T-cell (primary cell): ENCODE results near the gene CNTNAP4. TPM values are rescaled to one million over a fixed set of nuclear protein-coding genes. Genes with fewer than 3 reads are reported as not detected.

Experiments
- ATAC-seq, 4 experiments: fragments of 200-7000 bp in 3 of 4; fragments of 150-1000 bp in 1 of 4; cut with Tn5 transposase; replicated peaks in 1 of 4; 1 replicate in 3 of 4; 2 replicates in 1 of 4; pipeline ENCODE4 v1.10.0; 2021; ENCODE audit warnings: moderate library complexity in 3 of 4, mild to moderate bottlenecking in 2 of 4, moderate number of reproducible peaks in 1 of 4
- CTCF ChIA-PET, 2 donors: fragments of 300-600 bp; sonication (Branson Sonifier 250); formaldehyde crosslinking; loops; one replicate each; lab custom pipeline; 2022; ENCODE audit warnings: antibody characterized with exemption in 2 of 2; lab: Charles Lee
- POLR2A ChIA-PET, 2 donors: fragments of 300-600 bp; sonication (Branson Sonifier 250); formaldehyde crosslinking; loops; one replicate each; lab custom pipeline; 2022; ENCODE audit warnings: antibody characterized with exemption in 2 of 2; lab: Charles Lee
- DNase-seq, 35 experiments: peaks; one replicate each; pipeline versions ENCODE4 v3.0.0 to v3.0.0-alpha.2; 2013 to 2023
- H3K27ac ChIP-seq: one replicate; pipeline ENCODE4 v1.5.1; 2013; ENCODE audit warnings: low read length
- H3K27me3 ChIP-seq, 2 experiments: replicated peaks in 1 of 2; 1 replicate in 1 of 2; 2 replicates in 1 of 2; pipeline versions ENCODE4 v1.6.1 to v1.7.0; 2013; ENCODE audit warnings: low read length in 1 of 2, mixed read lengths in 1 of 2; ENCODE audit not compliant: control insufficient read depth in 2 of 2, insufficient read depth in 2 of 2; ENCODE audit errors: extremely low read depth in 1 of 2
- H3K36me3 ChIP-seq, 2 donors: 1 replicate in 1 of 2; 2 replicates in 1 of 2; pipeline versions ENCODE4 v1.6.1 to v1.7.0; 2013; ENCODE audit warnings: low read length in 1 of 2; ENCODE audit not compliant: control insufficient read depth in 2 of 2, insufficient read depth in 1 of 2; ENCODE audit errors: extremely low read depth in 1 of 2
- H3K4me1 ChIP-seq, 2 experiments: 1 replicate in 1 of 2; 2 replicates in 1 of 2; pipeline versions ENCODE4 v1.6.1 to v1.7.0; 2013; ENCODE audit warnings: low read length in 2 of 2, mixed read lengths in 1 of 2; ENCODE audit not compliant: insufficient read depth in 2 of 2, control insufficient read depth in 1 of 2; ENCODE audit errors: extremely low read depth in 1 of 2
- H3K4me3 ChIP-seq, 2 donors: 1 replicate in 1 of 2; 2 replicates in 1 of 2; pipeline versions ENCODE4 v1.5.1 to v1.7.0; 2013; ENCODE audit warnings: mild to moderate bottlenecking in 2 of 2, low read length in 1 of 2, moderate library complexity in 1 of 2; ENCODE audit not compliant: control insufficient read depth in 1 of 2; ENCODE audit errors: extremely low read depth in 1 of 2
- H3K9me3 ChIP-seq: 2 replicates; pipeline ENCODE4 v1.7.0; 2013
- H3K27ac Mint-ChIP-seq, 2 donors: one replicate each; pipeline ENCODE4 v1.8.0; 2020 to 2021; ENCODE audit warnings: mild to moderate bottlenecking in 2 of 2, mixed read lengths in 2 of 2
- H3K27me3 Mint-ChIP-seq, 2 donors: one replicate each; pipeline ENCODE4 v1.8.0; 2021 to 2022; ENCODE audit warnings: mixed read lengths in 2 of 2
- H3K36me3 Mint-ChIP-seq: one replicate; pipeline ENCODE4 v1.8.0; 2021; ENCODE audit warnings: mixed read lengths
- H3K4me1 Mint-ChIP-seq, 3 donors: one replicate each; pipeline ENCODE4 v1.8.0; 2020 to 2022; ENCODE audit warnings: mixed read lengths in 3 of 3, mild to moderate bottlenecking in 1 of 3
- H3K4me3 Mint-ChIP-seq, 3 donors: one replicate each; pipeline ENCODE4 v1.8.0; 2020 to 2022; ENCODE audit warnings: mild to moderate bottlenecking in 3 of 3, mixed read lengths in 3 of 3, moderate library complexity in 3 of 3
- H3K9me3 Mint-ChIP-seq, 3 donors: one replicate each; pipeline ENCODE4 v1.8.0; 2020 to 2022; ENCODE audit warnings: mixed read lengths in 3 of 3
- WGBS: methylation state at CpG from one replicate; pipeline ENCODE4 v1.1.5; 2013; ENCODE audit warnings: missing lambda C conversion rate; ENCODE audit not compliant: insufficient coverage; 5-methylcytosine and 5-hydroxymethylcytosine counted together
- total RNA-seq, 35 experiments: library from RNA in 6 of 35; stranded (reverse) in 6 of 35; fragments of 120-200 nt in 1 of 35; gene quantifications; one replicate each; pipeline versions ENCODE4 v1.2.1 to v1.2.4 and lab custom pipeline; 2013 to 2026

Gene CNTNAP4
- total RNA-seq, 5 donors from 2014 or later (not counting 1 experiment from before 2014, with no cell fraction given): not detected

DNA sequence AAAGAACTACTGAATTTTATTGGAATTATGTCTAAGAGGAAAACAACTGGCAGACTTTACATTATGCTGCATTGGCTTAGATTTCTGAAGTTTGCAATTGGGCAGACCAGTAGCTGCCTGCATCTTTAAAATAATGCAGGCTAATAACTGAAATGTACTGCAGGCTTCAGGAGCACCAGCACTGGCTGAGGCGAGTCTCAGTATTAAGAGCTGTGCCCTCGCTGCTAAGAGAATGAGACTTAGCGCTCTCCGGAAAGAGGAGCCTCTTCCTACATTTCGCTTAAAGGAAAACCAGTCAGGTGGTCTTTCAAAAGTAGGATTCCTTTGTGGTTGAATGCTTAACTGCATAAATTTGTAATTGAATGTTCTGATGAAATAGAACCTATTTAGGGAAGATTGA, 885 bp downstream of the CNTNAP4 start:
- WGBS: 76% methylated on average over 4 of the region's 5 CpGs
- Mint-ChIP-seq H3K27me3 (peaks cover 1 to 7% of the 10 kb centered on the region in 2 donors), H3K9me3 (peaks cover under 1 to 7% (median 3%) of the 10 kb centered on the region in 3 donors), H3K4me1 (no peaks in the 10 kb centered on the region), H3K4me3 (no peak overlapping the region), H3K36me3 (no peaks in the 10 kb centered on the region), H3K27ac (no peak overlapping the region)
- Histone ChIP-seq H3K4me3 (no peak overlapping the region), H3K36me3 (no peaks in the 10 kb centered on the region), H3K9me3 (no peaks in the 10 kb centered on the region), H3K4me1 (no peaks in the 10 kb centered on the region), H3K27me3 (no peaks in the 10 kb centered on the region), H3K27ac (no peak overlapping the region)
- DNase-seq (no peak), ATAC-seq (no peak)
- POLR2A ChIA-PET: interaction anchor here in 1 of 2 donors (0.7 kb wide), 1 partner anchor 11 kb away, joined by 3 read pairs; no protein-coding TSS in a partner anchor
- CTCF ChIA-PET: no interaction called here

DNA sequence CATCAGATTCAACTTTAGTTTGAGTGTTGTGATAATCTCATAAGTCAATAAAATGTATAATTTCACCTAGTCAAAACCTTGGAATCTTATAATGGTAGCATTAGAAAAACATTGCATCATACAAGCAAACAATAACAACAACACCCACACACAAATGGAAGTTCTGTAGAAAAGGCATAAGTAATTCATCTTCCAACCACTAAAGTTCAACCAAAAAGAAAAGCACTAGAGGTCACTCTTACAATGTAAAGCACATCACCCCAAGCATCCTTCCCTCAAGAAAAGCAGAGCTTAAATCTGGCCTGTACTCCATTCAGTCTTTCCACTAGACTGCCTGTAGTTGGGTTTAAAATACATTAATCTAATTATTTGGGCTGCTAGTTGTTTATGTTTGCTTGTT, 1.8 kb downstream of the CNTNAP4 start:
- H3K27ac ChIP-seq: no peak overlapping the region

DNA sequence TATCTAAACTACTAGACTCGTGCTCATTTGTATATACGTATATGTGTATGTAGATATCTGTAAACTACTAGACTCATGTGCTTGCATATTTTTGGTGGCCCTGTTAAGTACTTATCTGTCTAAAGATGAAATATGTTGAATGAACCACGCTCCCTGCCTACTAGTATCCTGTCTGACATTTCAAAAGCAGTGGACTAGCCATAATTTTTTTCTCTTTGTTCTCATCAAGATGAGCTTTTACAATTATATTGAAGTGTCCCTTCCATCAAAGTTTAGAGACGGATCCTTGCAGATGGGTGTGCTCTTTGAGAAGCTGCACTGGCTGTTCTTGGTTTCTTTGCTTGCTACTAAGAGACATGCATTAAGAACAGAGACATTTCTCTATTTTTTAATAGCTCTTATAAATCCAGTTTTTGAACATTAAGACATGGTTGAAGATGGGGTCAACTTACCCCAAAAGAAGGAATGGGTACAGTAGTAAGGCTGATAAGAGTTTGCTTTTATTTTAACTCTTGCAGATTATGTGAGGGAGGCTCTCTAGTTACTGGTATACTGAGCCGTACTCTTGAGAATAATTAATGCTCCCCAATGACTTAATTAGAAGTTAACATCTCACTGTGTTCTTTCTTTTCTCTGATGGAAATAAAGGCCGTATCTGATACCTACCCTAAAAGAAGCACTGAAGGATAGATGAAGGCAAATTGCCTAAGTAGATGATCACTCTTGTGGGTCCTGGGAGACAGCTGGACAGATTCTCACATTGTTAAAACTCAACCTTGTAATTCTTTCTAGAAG, 3.4 kb downstream of the CNTNAP4 start:
- Mint-ChIP-seq H3K27ac (no peak overlapping the region), H3K27me3 (peaks cover 1 to 7% of the 10 kb centered on the region in 2 donors), H3K4me1 (no peaks in the 10 kb centered on the region), H3K4me3 (no peak overlapping the region), H3K36me3 (no peaks in the 10 kb centered on the region), H3K9me3 (peaks cover 0 to 3% (median 3%) of the 10 kb centered on the region in 3 donors)
- H3K4me3 ChIP-seq: no peak overlapping the region
- no peak overlapping the region for H3K27ac ChIP-seq
- ATAC-seq (no peak), DNase-seq (no peak)
- POLR2A ChIA-PET: no interaction called here
- H3K4me1 ChIP-seq: no peaks in the 10 kb centered on the region
- no peaks in the 10 kb centered on the region for H3K9me3 ChIP-seq
- H3K27me3 ChIP-seq: no peaks in the 10 kb centered on the region
- no peaks in the 10 kb centered on the region for H3K36me3 ChIP-seq
- no CpG with 5 or more reads among the region's 6 CpGs for WGBS
- CTCF ChIA-PET: no interaction called here

More for the DNA sequence above, 1.8 kb downstream of the CNTNAP4 start:
- no peaks in the 10 kb centered on the region for H3K36me3 Mint-ChIP-seq
- no peak overlapping the region for H3K27ac Mint-ChIP-seq
- Histone ChIP-seq H3K4me1 (no peaks in the 10 kb centered on the region), H3K9me3 (no peaks in the 10 kb centered on the region), H3K27me3 (no peaks in the 10 kb centered on the region), H3K4me3 (no peak overlapping the region), H3K36me3 (no peaks in the 10 kb centered on the region)
- H3K4me3 Mint-ChIP-seq: no peak overlapping the region
- ChIA-PET CTCF (no interaction called here), POLR2A (interaction anchor here in 1 of 2 donors (0.7 kb wide), 1 partner anchor 12 kb away, joined by 3 read pairs; no protein-coding TSS in a partner anchor)
- H3K4me1 Mint-ChIP-seq: no peaks in the 10 kb centered on the region
- H3K27me3 Mint-ChIP-seq: peaks cover 1 to 7% of the 10 kb centered on the region in 2 donors
- no peak for ATAC-seq
- peaks cover 0 to 7% (median 3%) of the 10 kb centered on the region in 3 donors for H3K9me3 Mint-ChIP-seq
- DNase-seq: no peak

DNA sequence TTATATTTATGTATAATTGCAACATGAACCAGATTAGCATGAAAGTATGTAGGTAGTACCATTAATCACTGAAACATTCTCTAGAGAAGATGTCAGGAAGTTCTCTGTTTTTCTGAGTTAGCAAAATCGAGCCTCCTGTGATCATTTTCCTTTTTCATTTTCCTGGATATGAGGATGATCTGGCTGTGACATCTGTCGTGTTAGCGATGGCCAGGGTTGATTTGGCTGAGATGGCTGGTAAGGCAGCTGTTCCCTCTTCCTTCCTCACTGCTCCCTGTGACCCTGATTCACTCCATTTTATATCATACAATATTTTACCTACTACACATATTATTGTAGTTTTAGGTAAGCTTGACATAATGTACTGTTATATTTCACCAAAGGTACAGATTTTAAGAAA, 10.3 kb downstream of the CNTNAP4 start:
- Mint-ChIP-seq H3K9me3 (peaks cover 0 to 26% (median 6%) of the 10 kb centered on the region in 3 donors), H3K27ac (no peak overlapping the region), H3K4me3 (no peak overlapping the region), H3K27me3 (no peaks in the 10 kb centered on the region), H3K36me3 (no peaks in the 10 kb centered on the region), H3K4me1 (no peaks in the 10 kb centered on the region)
- no peak for DNase-seq
- no peaks in the 10 kb centered on the region for H3K36me3 ChIP-seq
- WGBS: no CpG with 5 or more reads among the region's 3 CpGs
- no peak overlapping the region for H3K4me3 ChIP-seq
- no peak overlapping the region for H3K27ac ChIP-seq
- H3K9me3 ChIP-seq: no peaks in the 10 kb centered on the region
- H3K27me3 ChIP-seq: no peaks in the 10 kb centered on the region
- CTCF ChIA-PET: no interaction called here
- no peaks in the 10 kb centered on the region for H3K4me1 ChIP-seq
- no peak for ATAC-seq
- POLR2A ChIA-PET: no interaction called here

DNA sequence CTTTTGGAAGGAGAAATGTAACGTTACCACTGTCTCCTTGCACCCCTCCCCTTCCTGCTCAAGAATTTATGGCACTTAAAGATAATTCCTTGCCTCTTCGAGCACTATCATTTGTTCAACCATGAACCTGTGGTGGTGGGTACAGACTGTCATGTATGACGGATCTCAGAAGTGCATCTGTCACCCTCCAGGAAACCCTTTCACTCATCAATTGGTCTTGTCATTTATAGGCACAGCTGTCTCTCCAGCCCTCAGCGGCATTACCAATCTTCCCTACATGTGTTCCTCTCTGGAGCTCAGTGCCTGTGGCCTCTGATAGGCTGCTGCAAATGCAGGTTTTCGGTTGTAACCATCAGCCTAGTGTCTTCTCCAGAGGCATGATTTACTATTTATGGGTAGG, 15.0 kb downstream of the CNTNAP4 start:
- H3K27me3 Mint-ChIP-seq: no peaks in the 10 kb centered on the region

DNA sequence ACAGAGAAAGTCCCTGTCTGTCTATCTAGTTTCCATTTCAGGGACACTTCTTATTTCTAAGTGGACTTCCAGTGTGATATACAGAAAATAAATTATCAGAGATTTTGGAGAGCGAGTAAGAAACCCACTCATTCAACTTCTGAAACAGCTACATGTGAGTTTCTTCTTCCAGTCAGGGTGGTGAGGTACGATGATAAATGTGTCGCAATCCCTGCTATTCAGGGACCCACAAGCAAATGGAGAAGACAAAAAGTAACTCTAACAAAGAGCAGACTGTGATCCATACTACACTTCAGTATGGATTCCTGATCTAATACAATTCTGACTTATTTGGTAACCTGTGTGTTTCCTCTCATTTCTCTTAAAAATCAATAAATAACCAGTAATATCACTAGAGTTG, 16.8 kb downstream of the CNTNAP4 start:
- CTCF ChIA-PET: no interaction called here
- no peak for ATAC-seq

More for the DNA sequence above, 15.0 kb downstream of the CNTNAP4 start:
- Mint-ChIP-seq H3K9me3 (peaks cover 5 to 20% (median 18%) of the 10 kb centered on the region in 3 donors), H3K36me3 (no peaks in the 10 kb centered on the region), H3K4me1 (no peaks in the 10 kb centered on the region), H3K4me3 (no peak overlapping the region), H3K27ac (no peak overlapping the region)
- no peak overlapping the region for H3K4me3 ChIP-seq
- no peaks in the 10 kb centered on the region for H3K4me1 ChIP-seq
- H3K36me3 ChIP-seq: no peaks in the 10 kb centered on the region
- DNase-seq: no peak
- ChIA-PET POLR2A (no interaction called here), CTCF (no interaction called here)
- no peak overlapping the region for H3K27ac ChIP-seq
- ATAC-seq: no peak
- no peaks in the 10 kb centered on the region for H3K27me3 ChIP-seq
- no peaks in the 10 kb centered on the region for H3K9me3 ChIP-seq
- WGBS: 56% methylated on average over 3 of the region's 5 CpGs

More for the DNA sequence above, 16.8 kb downstream of the CNTNAP4 start:
- Mint-ChIP-seq H3K4me1 (no peaks in the 10 kb centered on the region), H3K27me3 (no peaks in the 10 kb centered on the region), H3K4me3 (no peak overlapping the region), H3K27ac (no peak overlapping the region), H3K36me3 (no peaks in the 10 kb centered on the region), H3K9me3 (peaks cover 5 to 18% (median 14%) of the 10 kb centered on the region in 3 donors)
- Histone ChIP-seq H3K9me3 (no peaks in the 10 kb centered on the region), H3K27me3 (no peaks in the 10 kb centered on the region), H3K36me3 (no peaks in the 10 kb centered on the region), H3K4me3 (no peak overlapping the region), H3K4me1 (no peaks in the 10 kb centered on the region), H3K27ac (no peak overlapping the region)
- WGBS: no CpG with 5 or more reads among the region's 3 CpGs
- DNase-seq: no peak
- POLR2A ChIA-PET: no interaction called here
